GM23248 (cell line): ENCODE data around the gene ERN1. TPM values are rescaled to one million over a fixed set of nuclear protein-coding genes. Genes with fewer than 3 reads are reported as not detected.
A peak's percentile ranks its signal among the peaks of the same experiment; 100 is the strongest.

Experiments used
- DNase-seq: peaks from one replicate; pipeline ENCODE4 v3.0.0-alpha.2; 2015
- H2AFZ ChIP-seq: fragments of 200-600 bp; sonication (generic); 2 replicates; pipeline ENCODE4 v1.6.1; 2016; ENCODE audit warnings: antibody characterized with exemption
- H3F3A ChIP-seq: fragments of 200-600 bp; sonication (generic); 2 replicates; pipeline ENCODE4 v1.6.1; 2016; ENCODE audit warnings: mild to moderate bottlenecking, antibody characterized with exemption, mixed run types; ENCODE audit not compliant: insufficient read depth
- H3K27ac ChIP-seq: fragments of 200-600 bp; sonication (generic); 2 replicates; pipeline ENCODE4 v1.5.1; 2016; ENCODE audit warnings: mild to moderate bottlenecking
- H3K27me3 ChIP-seq: fragments of 200-600 bp; sonication (generic); replicated peaks from 2 replicates; pipeline ENCODE4 v1.6.1; 2016; ENCODE audit warnings: mild to moderate bottlenecking; ENCODE audit not compliant: insufficient read depth
- H3K36me3 ChIP-seq: fragments of 200-600 bp; sonication (generic); 2 replicates; pipeline ENCODE4 v1.6.1; 2016; ENCODE audit warnings: low read depth, mild to moderate bottlenecking
- H3K4me1 ChIP-seq: fragments of 200-600 bp; sonication (generic); 2 replicates; pipeline ENCODE4 v1.6.1; 2016; ENCODE audit warnings: mild to moderate bottlenecking; ENCODE audit not compliant: insufficient read depth
- H3K4me2 ChIP-seq: fragments of 200-600 bp; sonication (generic); one replicate; pipeline ENCODE4 v1.6.1; 2016; ENCODE audit warnings: mild to moderate bottlenecking; ENCODE audit not compliant: unreplicated experiment
- H3K4me3 ChIP-seq: fragments of 200-600 bp; sonication (generic); 2 replicates; pipeline ENCODE4 v1.5.1; 2016; ENCODE audit warnings: mild to moderate bottlenecking
- H3K79me2 ChIP-seq: fragments of 200-600 bp; sonication (generic); 2 replicates; pipeline ENCODE4 v1.6.1; 2016; ENCODE audit warnings: mild to moderate bottlenecking; ENCODE audit not compliant: insufficient read depth
- H3K9ac ChIP-seq: fragments of 200-600 bp; sonication (generic); 2 replicates; pipeline ENCODE4 v1.6.1; 2016; ENCODE audit warnings: mild to moderate bottlenecking
- H3K9me2 ChIP-seq: fragments of 200-600 bp; sonication (generic); 2 replicates; pipeline ENCODE4 v1.6.1; 2016; ENCODE audit warnings: mixed run types, mild to moderate bottlenecking, moderate library complexity; ENCODE audit not compliant: insufficient read depth
- H3K9me3 ChIP-seq: fragments of 200-600 bp; sonication (generic); one replicate; pipeline ENCODE4 v1.6.1; 2017; ENCODE audit warnings: low read depth
- H4K20me1 ChIP-seq: fragments of 200-600 bp; sonication (generic); 2 replicates; pipeline ENCODE4 v1.6.0; 2016; ENCODE audit not compliant: insufficient read depth
- EZH2 ChIP-seq: fragments of 200-600 bp; sonication (generic); IDR thresholded peaks from 2 replicates; pipeline ENCODE4 v1.6.1; 2018; ENCODE audit warnings: antibody characterized with exemption, mild to moderate bottlenecking; ENCODE audit not compliant: insufficient read depth, poor library complexity, severe bottlenecking
- EZH2phosphoT487 ChIP-seq: fragments of 200-600 bp; sonication (generic); IDR thresholded peaks from 2 replicates; pipeline ENCODE4 v1.6.1; 2018; ENCODE audit warnings: antibody characterized with exemption, moderate library complexity, mild to moderate bottlenecking, low read depth; ENCODE audit not compliant: insufficient read depth
- WGBS, 2 experiments: methylation state at CpG; one replicate each; pipeline ENCODE4 v1.1.6; 2015 to 2017; ENCODE audit warnings: low lambda C conversion rate in 2 of 2, low coverage in 1 of 2; ENCODE audit errors: missing lambda C conversion rate in 2 of 2; 5-methylcytosine and 5-hydroxymethylcytosine counted together
- in situ Hi-C: fragments of 300-500 bp; cut with MboI; formaldehyde crosslinking; loops from 2 replicates; pipeline ENCODE4 v1.15.0; 2020
- polyA plus RNA-seq: library from polyadenylated mRNA; unstranded; fragments of >200 nt; fragmentation: Nextera tagmentation; extraction: Ambion mirVana; gene quantifications from 2 replicates; pipeline ENCODE4 v1.2.1, GENCODE V29; 2016
- total RNA-seq: library from RNA; depleted of rRNA; stranded (reverse); fragments of >200 nt; shearing (Covaris generic); gene quantifications from 2 replicates; pipeline ENCODE4 v1.2.3, GENCODE V29; 2014

ERN1 gene
- total and polyA plus RNA-seq, 2 experiments from 2014 or later, result 5.8 to 9.9 TPM

GRCh38 chr17:64017381-64017980, 112.5 kb downstream of the ERN1 start:
- Histone ChIP-seq H3K9ac (no peak overlapping the region), H3K9me2 (no peaks in the 10 kb centered on the region), H3K79me2 (no peaks in the 10 kb centered on the region), H3K4me3 (no peak overlapping the region), H3K27ac (no peak overlapping the region), H2AFZ (no peak overlapping the region), H3K36me3 (no peaks in the 10 kb centered on the region), H4K20me1 (no peaks in the 10 kb centered on the region), H3K4me1 (no peaks in the 10 kb centered on the region), H3K27me3 (no peaks in the 10 kb centered on the region), H3K4me2 (no peak overlapping the region), H3K9me3 (no peaks in the 10 kb centered on the region), H3F3A (no peaks in the 10 kb centered on the region)
- in situ Hi-C loops, result no loop called here
- TF ChIP-seq EZH2 (no peak), EZH2phosphoT487 (no peak)
- DNase-seq, result no peak
- WGBS, 2 experiments, result 66 to 82% methylated on average over 2 of the region's 2 CpGs

GRCh38 chr17:64016974-64017373, 113.0 kb downstream of the ERN1 start:
- no peak overlapping the region for H3K27ac ChIP-seq
- no peak overlapping the region for H3K4me2 ChIP-seq
- H3K9me2 ChIP-seq, result no peaks in the 10 kb centered on the region
- WGBS, 2 experiments, result 94 to 97% methylated on average over 3 of the region's 3 CpGs
- DNase-seq, result no peak
- no peaks in the 10 kb centered on the region for H4K20me1 ChIP-seq
- no peaks in the 10 kb centered on the region for H3F3A ChIP-seq
- H3K79me2 ChIP-seq, result no peaks in the 10 kb centered on the region
- H3K9me3 ChIP-seq, result no peaks in the 10 kb centered on the region
- no peak overlapping the region for H3K4me3 ChIP-seq
- H2AFZ ChIP-seq, result no peak overlapping the region
- H3K9ac ChIP-seq, result no peak overlapping the region
- H3K27me3 ChIP-seq, result no peaks in the 10 kb centered on the region
- in situ Hi-C loops, result no loop called here
- TF ChIP-seq EZH2, result no peak
- H3K36me3 ChIP-seq, result no peaks in the 10 kb centered on the region
- H3K4me1 ChIP-seq, result no peaks in the 10 kb centered on the region

- in situ Hi-C loops, result no loop called here
These were observed 113.6 kb downstream of the ERN1 start for GRCh38 chr17:64016231-64016784.

GRCh38 chr17:64015447-64015846, 114.5 kb downstream of the ERN1 start:
- DNase-seq, result no peak
- in situ Hi-C loops, result no loop called here

More at GRCh38 chr17:64016231-64016784, 113.6 kb downstream of the ERN1 start:
- H3K79me2 ChIP-seq, result no peaks in the 10 kb centered on the region
- no peak overlapping the region for H2AFZ ChIP-seq
- H3K4me1 ChIP-seq, result no peaks in the 10 kb centered on the region
- no peak overlapping the region for H3K4me3 ChIP-seq
- H3F3A ChIP-seq, result no peaks in the 10 kb centered on the region
- H3K36me3 ChIP-seq, result no peaks in the 10 kb centered on the region
- no peaks in the 10 kb centered on the region for H3K27me3 ChIP-seq
- no peak overlapping the region for H3K9ac ChIP-seq
- DNase-seq, result peak; percentile 28
- no peaks in the 10 kb centered on the region for H3K9me3 ChIP-seq
- no peak overlapping the region for H3K27ac ChIP-seq
- no peaks in the 10 kb centered on the region for H3K9me2 ChIP-seq
- H3K4me2 ChIP-seq, result no peak overlapping the region
- 38 to 47% methylated on average over 5 of the region's 5 CpGs for WGBS, 2 experiments
- H4K20me1 ChIP-seq, result no peaks in the 10 kb centered on the region
- TF ChIP-seq EZH2 (no peak), EZH2phosphoT487 (no peak)

More at GRCh38 chr17:64015447-64015846, 114.5 kb downstream of the ERN1 start:
- Histone ChIP-seq H2AFZ (no peak overlapping the region), H3K4me1 (no peaks in the 10 kb centered on the region), H3K27ac (no peak overlapping the region), H3K4me3 (no peak overlapping the region), H3K27me3 (no peaks in the 10 kb centered on the region), H3K9me3 (no peaks in the 10 kb centered on the region), H3K36me3 (no peaks in the 10 kb centered on the region), H3K79me2 (no peaks in the 10 kb centered on the region), H4K20me1 (no peaks in the 10 kb centered on the region), H3K4me2 (no peak overlapping the region), H3K9me2 (no peaks in the 10 kb centered on the region), H3K9ac (no peak overlapping the region), H3F3A (no peaks in the 10 kb centered on the region)
- WGBS, 2 experiments, result 91 to 95% methylated on average over 6 of the region's 6 CpGs
- no peak for TF ChIP-seq EZH2phosphoT487
- TF ChIP-seq EZH2, result no peak
